ENCODE results near the gene FCHSD2.

DNA sequence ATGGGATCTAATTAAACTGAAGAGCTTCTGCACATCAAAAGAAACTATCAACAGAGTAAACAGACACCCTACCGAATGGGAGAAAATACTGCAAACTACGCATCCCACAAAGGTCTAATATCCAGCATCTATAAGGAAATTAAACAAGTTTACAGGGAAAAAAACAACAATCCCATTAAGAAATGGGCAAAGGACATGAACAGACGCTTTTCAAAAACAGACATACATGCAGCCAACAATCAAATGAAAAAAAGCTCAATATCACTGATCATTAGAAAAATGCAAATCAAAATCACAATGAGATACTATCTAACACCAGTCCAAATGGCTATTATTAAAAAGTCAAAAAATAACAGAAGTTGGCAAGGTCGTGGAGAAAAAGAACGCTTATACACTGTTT is 117.5 kb downstream of the FCHSD2 start:
- no peak for TF ChIP-seq POLR2AphosphoS5 (IDR thresholded peaks at IDR 0.05; ENCODE audit: low read depth, low read length)
- TF ChIP-seq POLR2A (IDR thresholded peaks at IDR 0.05; ENCODE audit: low read depth, low read length): no peak
- TF ChIP-seq TAF1 (IDR thresholded peaks at IDR 0.05; ENCODE audit: borderline replicate concordance, low read depth, low read length): no peak

Measured in GM12892 (cell line).